K562 treated with DMSO at 1 percent for 48 hours (cell line): ENCODE measurements around the gene PAFAH1B2. TPM values are rescaled to one million over a fixed set of nuclear protein-coding genes. Genes with fewer than 3 reads are reported as not detected.

Experiments
- total RNA-seq: library from RNA; unstranded; fragments of 300-600 nt; gene quantifications from 2 replicates; pipeline ENCODE4 v1.2.3, GENCODE V29; 2022; ENCODE audit warnings: low replicate concordance; ENCODE audit errors: extremely low read depth

PAFAH1B2 gene, protein sequence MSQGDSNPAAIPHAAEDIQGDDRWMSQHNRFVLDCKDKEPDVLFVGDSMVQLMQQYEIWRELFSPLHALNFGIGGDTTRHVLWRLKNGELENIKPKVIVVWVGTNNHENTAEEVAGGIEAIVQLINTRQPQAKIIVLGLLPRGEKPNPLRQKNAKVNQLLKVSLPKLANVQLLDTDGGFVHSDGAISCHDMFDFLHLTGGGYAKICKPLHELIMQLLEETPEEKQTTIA
- not detected in 2 replicates for total RNA-seq

DNA sequence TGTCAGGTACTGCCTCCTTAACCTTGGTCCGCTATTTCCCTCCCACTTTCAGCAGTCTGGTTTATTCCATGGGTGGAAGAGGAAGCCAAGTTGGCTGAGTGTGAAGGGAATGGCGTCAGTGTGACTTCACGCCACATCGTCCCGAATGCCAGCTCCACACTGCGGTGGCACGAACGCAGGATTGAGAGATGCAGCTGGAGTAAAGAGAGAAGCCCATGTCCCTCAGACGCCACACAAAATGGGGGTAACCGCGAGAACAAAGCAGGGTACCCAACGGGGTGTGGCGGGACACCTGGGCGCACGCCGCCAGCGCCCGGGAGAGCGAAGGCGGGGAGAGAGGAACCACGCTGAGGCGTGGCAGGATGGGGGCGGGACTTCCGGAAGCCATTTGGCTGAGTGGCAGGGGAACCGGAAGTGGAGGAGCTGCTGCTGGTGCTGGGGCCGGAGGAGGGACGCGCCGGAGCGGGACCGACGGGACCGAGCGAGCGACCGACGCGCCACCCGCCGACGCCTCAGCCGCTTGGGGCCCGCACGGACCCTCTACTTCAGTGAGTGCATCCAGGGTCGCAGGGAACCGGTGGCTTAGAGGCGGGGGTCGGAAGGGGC is at the start of gene PAFAH1B2:
TSS of gene PAFAH1B2 (plus strand) at position 417 of the 606 bp plus-strand sequence. CDS start 8,161 bp downstream, outside the sequence.

DNA sequence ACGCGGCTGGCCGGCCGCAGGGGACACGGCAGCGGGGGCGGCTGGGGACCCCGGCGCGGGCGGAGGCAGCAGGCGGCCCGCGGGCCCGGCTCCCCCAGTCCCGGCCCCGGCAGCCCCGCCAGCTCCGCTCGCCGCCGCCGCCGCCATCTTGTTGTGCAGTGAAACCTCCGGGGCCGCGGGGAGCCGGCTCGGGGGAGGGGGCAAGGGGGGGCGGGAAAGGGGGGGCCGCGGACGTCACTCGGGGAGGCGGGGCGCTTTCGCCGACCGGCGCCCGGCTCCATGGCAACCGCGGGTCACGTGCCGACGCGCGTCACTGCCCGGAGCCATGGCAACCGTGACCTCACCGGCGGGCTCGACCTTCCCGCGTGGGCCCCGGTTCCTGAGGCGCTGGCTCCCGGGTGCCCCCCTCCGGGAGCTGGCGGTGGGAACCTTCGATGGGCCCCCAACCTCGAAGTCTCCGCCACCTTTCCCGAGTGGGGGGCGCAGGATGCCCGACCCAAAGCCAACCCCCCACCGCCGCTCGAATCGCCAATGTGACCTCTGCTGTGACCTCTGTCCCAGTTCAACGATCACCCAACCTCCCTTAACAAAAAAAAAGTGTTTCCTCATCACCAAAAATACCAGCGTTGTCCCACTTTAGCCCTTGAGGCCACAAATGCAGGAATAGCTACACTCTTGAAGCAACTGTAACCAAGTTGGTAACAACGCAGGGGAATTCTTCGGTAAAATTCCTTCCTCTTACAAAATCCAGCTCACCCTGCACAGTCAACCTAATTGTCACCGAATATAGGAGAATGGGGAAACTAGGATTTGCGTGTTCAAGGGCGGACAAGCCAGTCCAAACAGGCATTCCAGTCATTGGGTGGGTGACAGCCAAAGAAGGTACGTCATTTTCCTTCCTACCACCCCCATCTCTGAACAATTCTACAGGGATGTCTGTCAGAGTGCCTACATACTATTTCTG is 45.5 kb upstream of the PAFAH1B2 start, which contains the start of gene SIK3:
TSS of gene SIK3 (minus strand) at position 160 of the 964 bp plus-strand sequence. CDS start at position 147, 13 bp downstream.

DNA sequence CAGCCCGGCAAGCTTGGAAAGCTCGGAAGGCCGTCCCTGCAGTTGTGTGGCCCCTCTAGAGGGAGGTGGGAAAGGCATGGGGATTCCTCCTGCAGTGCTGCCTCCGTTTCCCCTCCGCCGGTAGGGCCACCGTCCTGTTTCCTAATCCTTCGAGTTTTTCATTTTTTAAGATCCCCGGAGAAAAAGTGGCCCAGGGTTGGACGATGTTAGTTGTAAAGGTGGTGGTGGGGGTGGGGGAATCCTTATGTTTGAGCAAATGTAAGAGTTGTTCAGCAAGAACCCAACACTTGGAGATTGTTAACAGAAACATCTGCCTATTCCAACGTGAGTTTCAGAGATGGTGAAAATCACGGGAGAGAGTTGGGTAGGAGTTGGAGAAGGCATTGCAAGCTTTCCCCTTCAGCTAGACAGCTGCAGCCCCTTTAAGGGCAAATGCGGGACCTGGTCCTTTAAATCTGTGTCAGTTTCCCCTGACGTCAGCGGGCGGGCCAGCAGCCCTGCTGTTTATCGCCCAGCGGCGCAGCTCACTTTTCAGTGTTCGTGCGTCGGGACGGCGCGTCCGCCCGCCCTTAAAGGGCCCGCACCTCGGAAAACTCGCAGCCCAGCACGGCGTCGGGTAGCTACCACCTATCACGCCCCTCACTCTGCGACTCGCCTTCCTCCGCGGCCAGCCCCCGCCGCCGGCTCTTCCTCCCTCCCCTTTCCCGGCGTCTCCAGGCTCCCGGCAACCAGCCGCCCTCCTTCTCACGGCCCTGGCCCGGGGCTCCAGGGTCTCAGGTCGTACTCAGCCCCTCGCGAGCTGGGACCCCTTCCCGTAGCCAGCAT is 34.3 kb downstream of the PAFAH1B2 start, which contains the start of gene SIDT2:
TSS of gene SIDT2 (plus strand) at position 534 of the 825 bp plus-strand sequence. CDS start 521 bp downstream, outside the sequence.

DNA sequence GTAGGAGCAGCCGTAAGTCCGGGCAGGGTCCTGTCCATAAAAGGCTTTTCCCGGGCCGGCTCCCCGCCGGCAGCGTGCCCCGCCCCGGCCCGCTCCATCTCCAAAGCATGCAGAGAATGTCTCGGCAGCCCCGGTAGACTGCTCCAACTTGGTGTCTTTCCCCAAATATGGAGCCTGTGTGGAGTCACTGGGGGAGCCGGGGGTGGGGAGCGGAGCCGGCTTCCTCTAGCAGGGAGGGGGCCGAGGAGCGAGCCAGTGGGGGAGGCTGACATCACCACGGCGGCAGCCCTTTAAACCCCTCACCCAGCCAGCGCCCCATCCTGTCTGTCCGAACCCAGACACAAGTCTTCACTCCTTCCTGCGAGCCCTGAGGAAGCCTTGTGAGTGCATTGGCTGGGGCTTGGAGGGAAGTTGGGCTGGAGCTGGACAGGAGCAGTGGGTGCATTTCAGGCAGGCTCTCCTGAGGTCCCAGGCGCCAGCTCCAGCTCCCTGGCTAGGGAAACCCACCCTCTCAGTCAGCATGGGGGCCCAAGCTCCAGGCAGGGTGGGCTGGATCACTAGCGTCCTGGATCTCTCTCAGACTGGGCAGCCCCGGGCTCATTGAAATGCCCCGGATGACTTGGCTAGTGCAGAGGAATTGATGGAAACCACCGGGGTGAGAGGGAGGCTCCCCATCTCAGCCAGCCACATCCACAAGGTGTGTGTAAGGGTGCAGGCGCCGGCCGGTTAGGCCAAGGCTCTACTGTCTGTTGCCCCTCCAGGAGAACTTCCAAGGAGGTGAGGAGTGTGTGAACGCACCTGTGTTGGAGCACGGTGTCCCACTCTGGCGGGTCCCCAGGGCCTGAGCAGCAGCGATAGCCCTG is 55.2 kb downstream of the PAFAH1B2 start, which contains the start of gene TAGLN:
TSS of gene TAGLN (plus strand) at position 318 of the 863 bp plus-strand sequence. CDS start 3,644 bp downstream, outside the sequence.

Other genes starting within 250 kb of the PAFAH1B2 start
- not detected in 2 replicates for gene SIK3, start 45.9 kb upstream of the PAFAH1B2 start, total RNA-seq
- not detected in 2 replicates for gene SIDT2, start 34.5 kb downstream of the PAFAH1B2 start, total RNA-seq
- not detected in 2 replicates for gene TAGLN, start 55.1 kb downstream of the PAFAH1B2 start, total RNA-seq
- gene PCSK7, start 87.8 kb downstream of the PAFAH1B2 start, total RNA-seq, result not detected in 2 replicates
- gene RNF214, start 88.4 kb downstream of the PAFAH1B2 start, total RNA-seq, result not detected in 2 replicates
- not detected in 2 replicates for gene BACE1-AS, start 147.1 kb downstream of the PAFAH1B2 start, total RNA-seq
- not detected in 2 replicates for gene BACE1, start 172.0 kb downstream of the PAFAH1B2 start, total RNA-seq
- gene CEP164, start 183.6 kb downstream of the PAFAH1B2 start, total RNA-seq, result not detected in 2 replicates